HG03442 (cell line): ENCODE measurements around the gene IL25.
"Not testable (repeated sequence)": the region's sequence is repeated elsewhere in the genome, so short reads cannot be mapped to it uniquely, and the experiment has no call there.

Experiments
- ATAC-seq: cut with Tn5 transposase; IDR thresholded peaks from one replicate; pipeline ENCODE4 v1.9.1; 2021; ENCODE audit warnings: mild to moderate bottlenecking, moderate library complexity; ENCODE audit not compliant: unreplicated experiment

Gene IL25

GRCh38 chr14:23387916-23388882 is 15.6 kb downstream of the IL25 start:
- ATAC-seq = no peak

GRCh38 chr14:23388996-23389395 is 16.4 kb downstream of the IL25 start:
- ATAC-seq = no peak

GRCh38 chr14:23389396-23389795 is 16.8 kb downstream of the IL25 start:
- ATAC-seq = no peak

GRCh38 chr14:23389871-23390270 is 17.3 kb downstream of the IL25 start:
- not testable (repeated sequence) for ATAC-seq

GRCh38 chr14:23392613-23393012 is 20.0 kb downstream of the IL25 start:
- no peak for ATAC-seq

- ATAC-seq = no peak
These were observed 23.5 kb downstream of the IL25 start for GRCh38 chr14:23396126-23396525.

- ATAC-seq = no peak
These were observed 24.3 kb downstream of the IL25 start for GRCh38 chr14:23396781-23397407.

- ATAC-seq = no peak
These were observed 25.7 kb downstream of the IL25 start for GRCh38 chr14:23398348-23398747.

- no peak for ATAC-seq
These were observed 26.5 kb downstream of the IL25 start for GRCh38 chr14:23399136-23399535.

- ATAC-seq = no peak
These were observed 27.0 kb downstream of the IL25 start for GRCh38 chr14:23399591-23399990.

- ATAC-seq = not testable (repeated sequence)
These were observed 28.0 kb downstream of the IL25 start for GRCh38 chr14:23400496-23401149.

- no peak for ATAC-seq
These were observed 28.7 kb downstream of the IL25 start for GRCh38 chr14:23401291-23401690.

- ATAC-seq = no peak
These were observed 29.9 kb downstream of the IL25 start for GRCh38 chr14:23402296-23403138.

- no peak for ATAC-seq
These were observed 30.5 kb downstream of the IL25 start for GRCh38 chr14:23403139-23403438.

GRCh38 chr14:23403908-23404307 is 31.3 kb downstream of the IL25 start:
- ATAC-seq = no peak

GRCh38 chr14:23404331-23404900 is 31.8 kb downstream of the IL25 start:
- ATAC-seq = no peak

- no peak for ATAC-seq
These were observed 32.5 kb downstream of the IL25 start for GRCh38 chr14:23405096-23405495.

GRCh38 chr14:23405516-23406025 is 33.0 kb downstream of the IL25 start:
- no peak for ATAC-seq

GRCh38 chr14:23406244-23406643 is 33.6 kb downstream of the IL25 start:
- ATAC-seq = peak; percentile 47

GRCh38 chr14:23406725-23407355 is 34.2 kb downstream of the IL25 start:
- no peak for ATAC-seq
